H9 (cell line): ENCODE data around the gene RBM8A. TPM values are rescaled to one million over a fixed set of nuclear protein-coding genes. Genes with fewer than 3 reads are reported as not detected.

Experiments
- DNase-seq: peaks from one replicate; pipeline ENCODE4 v3.0.0-alpha.2; 2017
- H2AFZ ChIP-seq: one replicate; pipeline ENCODE4 v1.6.1; 2013; ENCODE audit warnings: mild to moderate bottlenecking, low read length, control low read depth, moderate library complexity
- H2AK5ac ChIP-seq: 2 replicates; pipeline ENCODE4 v1.6.1; 2013; ENCODE audit warnings: low read length, control low read depth, mixed read lengths; ENCODE audit not compliant: insufficient read length
- H2BK120ac ChIP-seq: one replicate; pipeline ENCODE4 v1.6.1; 2013; ENCODE audit warnings: low read depth, mild to moderate bottlenecking, low read length, control low read depth, inconsistent platforms; ENCODE audit not compliant: poor library complexity, severe bottlenecking
- H2BK12ac ChIP-seq: 2 replicates; pipeline ENCODE4 v1.6.1; 2013; ENCODE audit warnings: low read length, control low read depth, mixed read lengths, low read depth; ENCODE audit not compliant: insufficient read length
- H2BK15ac ChIP-seq: 2 replicates; pipeline ENCODE4 v1.6.1; 2013; ENCODE audit warnings: low read depth, low read length, control low read depth
- H2BK20ac ChIP-seq: one replicate; pipeline ENCODE4 v1.6.1; 2013; ENCODE audit warnings: low read depth, mild to moderate bottlenecking, low read length, control low read depth, inconsistent platforms; ENCODE audit not compliant: poor library complexity, severe bottlenecking
- H2BK5ac ChIP-seq: 2 replicates; pipeline ENCODE4 v1.6.1; 2013; ENCODE audit warnings: low read length, control low read depth, mixed read lengths; ENCODE audit not compliant: insufficient read length
- H3K14ac ChIP-seq: 2 replicates; pipeline ENCODE4 v1.6.1; 2013; ENCODE audit warnings: low read length, control low read depth; ENCODE audit not compliant: insufficient read depth
- H3K18ac ChIP-seq: 2 replicates; pipeline ENCODE4 v1.6.1; 2013; ENCODE audit warnings: low read depth, mild to moderate bottlenecking, mixed read lengths, low read length, control low read depth; ENCODE audit not compliant: insufficient read length
- H3K23ac ChIP-seq: 2 replicates; pipeline ENCODE4 v1.6.1; 2013; ENCODE audit warnings: low read length, control low read depth, mixed read lengths, low read depth; ENCODE audit not compliant: insufficient read length
- H3K23me2 ChIP-seq: 2 replicates; pipeline ENCODE4 v1.6.1; 2013; ENCODE audit warnings: low read depth, mild to moderate bottlenecking, mixed read lengths, low read length, control low read depth; ENCODE audit not compliant: insufficient read length, poor library complexity, severe bottlenecking
- H3K27ac ChIP-seq: 2 replicates; pipeline ENCODE4 v1.5.1; 2013; ENCODE audit warnings: low read length, control low read depth, mixed read lengths, low read depth; ENCODE audit not compliant: insufficient read length
- H3K27me3 ChIP-seq: 2 replicates; pipeline ENCODE4 v1.6.1; 2013; ENCODE audit warnings: low read length, control low read depth, inconsistent platforms; ENCODE audit not compliant: insufficient read depth
- H3K4ac ChIP-seq: 2 replicates; pipeline ENCODE4 v1.6.1; 2013; ENCODE audit warnings: low read depth, mild to moderate bottlenecking, control low read depth, inconsistent platforms, low read length, moderate library complexity
- H3K4me1 ChIP-seq: 2 replicates; pipeline ENCODE4 v1.6.1; 2013; ENCODE audit warnings: low read length, control low read depth, inconsistent platforms; ENCODE audit not compliant: insufficient read depth
- H3K4me2 ChIP-seq: 2 replicates; pipeline ENCODE4 v1.6.1; 2013; ENCODE audit warnings: low read length, control low read depth, mixed read lengths; ENCODE audit not compliant: insufficient read length, insufficient read depth
- H3K56ac ChIP-seq: 2 replicates; pipeline ENCODE4 v1.6.1; 2013; ENCODE audit warnings: low read depth, mild to moderate bottlenecking, mixed read lengths, low read length, control low read depth; ENCODE audit not compliant: insufficient read length
- H3K79me1 ChIP-seq: 2 replicates; pipeline ENCODE4 v1.6.1; 2013; ENCODE audit warnings: low read depth, mild to moderate bottlenecking, moderate library complexity, low read length, control low read depth, inconsistent platforms; ENCODE audit not compliant: insufficient read depth, poor library complexity, severe bottlenecking
- H3K79me2 ChIP-seq: 2 replicates; pipeline ENCODE4 v1.6.1; 2013; ENCODE audit warnings: low read length, control low read depth, inconsistent platforms; ENCODE audit not compliant: insufficient read depth
- H3K9ac ChIP-seq: 2 replicates; pipeline ENCODE4 v1.6.1; 2013; ENCODE audit warnings: low read length, control low read depth, mixed read lengths; ENCODE audit not compliant: insufficient read length; ENCODE audit errors: extremely low read depth
- H3K9me3 ChIP-seq: one replicate; pipeline ENCODE4 v1.6.1; 2013; ENCODE audit warnings: low read depth, low read length, inconsistent platforms; ENCODE audit not compliant: control insufficient read depth
- H3T11ph ChIP-seq: one replicate; pipeline ENCODE4 v1.6.1; 2013; ENCODE audit warnings: mild to moderate bottlenecking, low read length, control low read depth, inconsistent platforms
- H4K20me1 ChIP-seq: one replicate; pipeline ENCODE4 v1.6.1; 2013; ENCODE audit not compliant: control insufficient read depth, insufficient read length, insufficient read depth
- H4K5ac ChIP-seq: 2 replicates; pipeline ENCODE4 v1.6.1; 2013; ENCODE audit warnings: low read depth, mild to moderate bottlenecking, mixed read lengths, low read length, control low read depth; ENCODE audit not compliant: insufficient read length
- H4K8ac ChIP-seq: replicated peaks from 2 replicates; pipeline ENCODE4 v1.6.1; 2013; ENCODE audit warnings: low read length, control low read depth, mixed read lengths, low read depth; ENCODE audit not compliant: insufficient read length
- H4K91ac ChIP-seq: 2 replicates; pipeline ENCODE4 v1.6.1; 2013; ENCODE audit warnings: low read depth, mild to moderate bottlenecking, moderate library complexity, mixed read lengths, low read length, control low read depth; ENCODE audit not compliant: insufficient read length
- H3K27ac Mint-ChIP-seq, 3 experiments: 2 replicates in 2 of 3; 3 replicates in 1 of 3; pipeline ENCODE4 v1.8.0; 2020 to 2021; ENCODE audit warnings: mixed read lengths in 3 of 3, mild to moderate bottlenecking in 1 of 3, moderate library complexity in 1 of 3
- H3K27me3 Mint-ChIP-seq: 2 replicates; pipeline ENCODE4 v1.8.0; 2021; ENCODE audit warnings: low read depth, mild to moderate bottlenecking, moderate library complexity, mixed read lengths
- H3K36me3 Mint-ChIP-seq, 3 experiments: 2 replicates in 2 of 3; 3 replicates in 1 of 3; pipeline ENCODE4 v1.8.0; 2020 to 2021; ENCODE audit warnings: low read depth in 3 of 3, mixed read lengths in 3 of 3; ENCODE audit not compliant: insufficient read depth in 1 of 3
- H3K4me1 Mint-ChIP-seq, 2 experiments: 2 replicates each; pipeline ENCODE4 v1.8.0; 2020; ENCODE audit warnings: mixed read lengths in 2 of 2
- H3K4me3 Mint-ChIP-seq, 2 experiments: 2 replicates in 1 of 2; 3 replicates in 1 of 2; pipeline ENCODE4 v1.8.0; 2020 to 2021; ENCODE audit warnings: mild to moderate bottlenecking in 2 of 2, mixed read lengths in 2 of 2, moderate library complexity in 1 of 2
- H3K9me3 Mint-ChIP-seq, 2 experiments: 2 replicates in 1 of 2; 3 replicates in 1 of 2; pipeline ENCODE4 v1.8.0; 2020; ENCODE audit warnings: mild to moderate bottlenecking in 2 of 2, mixed read lengths in 2 of 2, moderate library complexity in 1 of 2
- CTCF ChIP-seq: fragments of 200-600 bp; sonication (generic); conservative IDR thresholded peaks from 3 replicates; pipeline ENCODE4 v1.8.0; 2021; ENCODE audit warnings: antibody characterized with exemption, mild to moderate bottlenecking
- WGBS: extraction: QIAGEN DNeasy Blood & Tissue Kit; methylation state at CpG from one replicate; pipeline ENCODE4 v1.1.7; 2013; ENCODE audit warnings: missing lambda C conversion rate, low lambda C conversion rate, mixed read lengths; ENCODE audit not compliant: insufficient read length; ENCODE audit errors: extremely low coverage; 5-methylcytosine and 5-hydroxymethylcytosine counted together
- total RNA-seq: library from RNA; stranded (reverse); gene quantifications from 2 replicates; pipeline ENCODE4 v1.2.1, GENCODE V29; 2021

The RBM8A gene
- total RNA-seq, 1 experiment from 2014 or later = 298 TPM

- Histone ChIP-seq H4K20me1 (no peaks in the 10 kb centered on the region), H3K23ac (no peak overlapping the region), H3K4me1 (peaks cover 2% of the 10 kb centered on the region; the same call in 1 of the 2 replicates), H2BK12ac (no peak overlapping the region), H3K27ac (no peak overlapping the region), H3K56ac (no peak overlapping the region), H3K9me3 (no peaks in the 10 kb centered on the region), H3K27me3 (peaks cover 37% of the 10 kb centered on the region), H3K18ac (no peak overlapping the region), H3K79me1 (no peaks in the 10 kb centered on the region), H3K4ac (no peak overlapping the region), H2BK20ac (no peak overlapping the region), H4K5ac (no peak overlapping the region), H3K23me2 (peaks cover 27% of the 10 kb centered on the region), H2BK5ac (no peak overlapping the region), H3K79me2 (no peaks in the 10 kb centered on the region), H3K14ac (no peak overlapping the region), H4K91ac (no peak overlapping the region), H2BK15ac (no peak overlapping the region), H2AFZ (no peak overlapping the region), H3K4me2 (peak overlapping the region; percentile 75), H4K8ac (no peak overlapping the region), H2AK5ac (no peak overlapping the region), H3T11ph (no peak overlapping the region), H3K9ac (no peak overlapping the region), H2BK120ac (no peak overlapping the region)
- no peak for DNase-seq
- peaks cover 3% of the 10 kb centered on the region in 2 experiments; a peak in 3 of 5 replicates for H3K9me3 Mint-ChIP-seq
- H3K27ac Mint-ChIP-seq = no peak overlapping the region
- peaks cover 28 to 39% of the 10 kb centered on the region in 2 experiments for H3K4me1 Mint-ChIP-seq
- TF ChIP-seq CTCF = no peak
- H3K27me3 Mint-ChIP-seq = peaks cover 57% of the 10 kb centered on the region
- H3K4me3 Mint-ChIP-seq = peak overlapping the region; percentile 78 to 92
- no CpG with 5 or more reads among the region's 5 CpGs for WGBS
- H3K36me3 Mint-ChIP-seq = peaks cover 0 to 2% (median 0%) of the 10 kb centered on the region in 3 experiments; a peak in 2 of 7 replicates
Observed at GRCh38 chr1:145963265-145964019, 36.2 kb upstream of the RBM8A start.
